DOHH2 (cell line): Measurements from ENCODE around the gene KAZALD1.

Source experiments
- H3F3A ChIP-seq: fragments of 200-600 bp; sonication (generic), shearing (Covaris generic); 2 replicates; pipeline ENCODE4 v1.6.0; 2016; ENCODE audit warnings: antibody characterized with exemption, mild to moderate bottlenecking; ENCODE audit not compliant: control insufficient read depth, insufficient read depth
- H3K27ac ChIP-seq: fragments of 200-600 bp; sonication (generic); 2 replicates; pipeline ENCODE4 v1.5.1; 2014; ENCODE audit warnings: low read depth, mild to moderate bottlenecking, low read length, moderate library complexity
- H3K27me3 ChIP-seq: fragments of 200-600 bp; sonication (generic); 2 replicates; pipeline ENCODE4 v1.6.1; 2014; ENCODE audit warnings: mild to moderate bottlenecking, low read length, mixed read lengths; ENCODE audit not compliant: control insufficient read depth
- H3K36me3 ChIP-seq: fragments of 200-600 bp; sonication (generic); 2 replicates; pipeline ENCODE4 v1.6.1; 2014; ENCODE audit warnings: mild to moderate bottlenecking, low read length, moderate library complexity, mixed read lengths; ENCODE audit not compliant: control insufficient read depth
- H3K4me1 ChIP-seq: fragments of 200-600 bp; sonication (generic); 2 replicates; pipeline ENCODE4 v1.6.1; 2014; ENCODE audit warnings: mild to moderate bottlenecking, low read length, mixed read lengths; ENCODE audit not compliant: control insufficient read depth
- H3K4me2 ChIP-seq: fragments of 200-600 bp; sonication (generic); 2 replicates; pipeline ENCODE4 v1.6.0; 2014; ENCODE audit warnings: mild to moderate bottlenecking, low read length, moderate library complexity
- H3K4me3 ChIP-seq: fragments of 200-600 bp; sonication (generic); 2 replicates; pipeline ENCODE4 v1.5.1; 2014; ENCODE audit warnings: mild to moderate bottlenecking, low read length, mixed read lengths
- H3K79me2 ChIP-seq: fragments of 200-600 bp; sonication (generic); 2 replicates; pipeline ENCODE4 v1.6.1; 2014; ENCODE audit warnings: mild to moderate bottlenecking, low read length, mixed read lengths; ENCODE audit not compliant: control insufficient read depth
- H3K9me2 ChIP-seq: fragments of 200-600 bp; sonication (generic); replicated peaks from 2 replicates; pipeline ENCODE4 v1.6.1; 2014; ENCODE audit warnings: mild to moderate bottlenecking, low read length, mixed read lengths; ENCODE audit not compliant: control insufficient read depth
- H3K9me3 ChIP-seq: fragments of 200-600 bp; sonication (generic); 2 replicates; pipeline ENCODE4 v1.6.1; 2014; ENCODE audit warnings: antibody characterized with exemption, low read length, mixed read lengths; ENCODE audit not compliant: control insufficient read depth, insufficient read depth
- H4K20me1 ChIP-seq: fragments of 200-600 bp; sonication (generic); 2 replicates; pipeline ENCODE4 v1.6.0; 2014; ENCODE audit warnings: low read depth, mild to moderate bottlenecking, antibody characterized with exemption, low read length, moderate library complexity; ENCODE audit not compliant: control insufficient read depth, insufficient read depth
- EZH2phosphoT487 ChIP-seq: fragments of 200-600 bp; sonication (generic); IDR thresholded peaks from 2 replicates; pipeline ENCODE4 v1.6.1; 2017; ENCODE audit warnings: borderline replicate concordance, mild to moderate bottlenecking, antibody characterized with exemption, low read length, moderate library complexity, mixed read lengths
- TF ChIP-seq, protein P1 (sequence below): fragments of 200-600 bp; sonication (generic); IDR thresholded peaks from one replicate; pipeline ENCODE4 v1.5.1; 2014; ENCODE audit warnings: antibody characterized with exemption, mild to moderate bottlenecking, low read depth, low read length; ENCODE audit not compliant: poor library complexity, severe bottlenecking

The KAZALD1 gene

DNA sequence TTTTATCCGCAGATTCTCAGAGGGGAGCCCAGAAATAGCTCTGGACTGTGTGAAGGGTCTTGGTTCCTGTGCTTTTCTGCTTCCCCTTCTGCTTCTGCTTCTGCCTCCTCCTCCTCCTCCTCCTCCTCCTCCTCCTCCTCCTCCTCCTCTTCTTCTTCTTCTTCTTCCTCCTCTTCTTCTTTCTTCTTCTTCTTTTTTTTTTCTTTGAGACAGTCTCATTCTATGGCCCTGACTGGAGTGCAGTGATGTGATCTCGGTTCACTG is 42.4 kb upstream of the KAZALD1 start:
- Histone ChIP-seq H3K9me3 (no peaks in the 10 kb centered on the region), H3K4me1 (peaks cover 19% of the 10 kb centered on the region), H3K4me2 (peak overlapping the region; percentile 61; the same call in 1 of the 2 replicates), H3K36me3 (no peaks in the 10 kb centered on the region), H3K79me2 (no peaks in the 10 kb centered on the region), H4K20me1 (no peaks in the 10 kb centered on the region), H3F3A (no peaks in the 10 kb centered on the region), H3K27me3 (peaks cover 19% of the 10 kb centered on the region), H3K27ac (no peak overlapping the region), H3K9me2 (no peaks in the 10 kb centered on the region), H3K4me3 (peak overlapping the region; percentile 48)
- TF ChIP-seq, protein P1, sequence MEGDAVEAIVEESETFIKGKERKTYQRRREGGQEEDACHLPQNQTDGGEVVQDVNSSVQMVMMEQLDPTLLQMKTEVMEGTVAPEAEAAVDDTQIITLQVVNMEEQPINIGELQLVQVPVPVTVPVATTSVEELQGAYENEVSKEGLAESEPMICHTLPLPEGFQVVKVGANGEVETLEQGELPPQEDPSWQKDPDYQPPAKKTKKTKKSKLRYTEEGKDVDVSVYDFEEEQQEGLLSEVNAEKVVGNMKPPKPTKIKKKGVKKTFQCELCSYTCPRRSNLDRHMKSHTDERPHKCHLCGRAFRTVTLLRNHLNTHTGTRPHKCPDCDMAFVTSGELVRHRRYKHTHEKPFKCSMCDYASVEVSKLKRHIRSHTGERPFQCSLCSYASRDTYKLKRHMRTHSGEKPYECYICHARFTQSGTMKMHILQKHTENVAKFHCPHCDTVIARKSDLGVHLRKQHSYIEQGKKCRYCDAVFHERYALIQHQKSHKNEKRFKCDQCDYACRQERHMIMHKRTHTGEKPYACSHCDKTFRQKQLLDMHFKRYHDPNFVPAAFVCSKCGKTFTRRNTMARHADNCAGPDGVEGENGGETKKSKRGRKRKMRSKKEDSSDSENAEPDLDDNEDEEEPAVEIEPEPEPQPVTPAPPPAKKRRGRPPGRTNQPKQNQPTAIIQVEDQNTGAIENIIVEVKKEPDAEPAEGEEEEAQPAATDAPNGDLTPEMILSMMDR: no peak
- TF ChIP-seq EZH2phosphoT487: no peak

DNA sequence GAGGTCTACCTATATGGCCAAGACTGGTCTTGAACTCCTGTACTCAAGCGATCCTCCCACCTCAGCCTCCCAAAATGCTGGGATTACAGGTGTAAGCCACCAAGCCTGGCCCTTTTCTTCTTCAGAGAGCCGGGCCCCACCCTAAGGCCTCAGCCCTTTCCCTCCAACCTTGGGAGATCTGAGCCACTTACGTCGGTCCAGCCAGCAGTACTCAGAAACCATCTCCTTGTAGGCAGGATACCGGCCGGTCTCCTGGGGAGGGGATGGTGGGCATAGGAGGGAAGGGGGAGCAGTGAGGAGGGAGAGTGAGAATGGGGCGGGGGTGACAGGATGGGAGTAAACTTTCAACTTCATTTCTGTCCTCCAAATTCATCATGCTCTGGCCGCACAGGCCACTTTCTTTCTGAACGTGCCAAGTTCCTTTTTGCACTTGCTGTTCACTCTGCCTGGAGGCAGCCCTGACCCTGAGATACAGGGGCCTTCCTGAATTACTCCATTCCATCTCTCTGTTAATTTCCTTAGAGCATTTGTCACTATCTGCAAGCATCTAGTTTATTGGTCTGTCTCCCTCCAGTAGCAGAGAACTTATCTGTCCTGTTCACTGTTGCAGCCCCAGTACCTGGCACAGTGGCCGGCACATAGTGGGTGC is 41.2 kb upstream of the KAZALD1 start:
- H3K4me1 ChIP-seq: peaks cover 19% of the 10 kb centered on the region
- no peak overlapping the region for H3K27ac ChIP-seq
- no peak overlapping the region for H3K4me2 ChIP-seq
- TF ChIP-seq, protein P1: no peak
- no peak for TF ChIP-seq EZH2phosphoT487
- H3K4me3 ChIP-seq: no peak overlapping the region
- no peaks in the 10 kb centered on the region for H4K20me1 ChIP-seq
- H3K79me2 ChIP-seq: no peaks in the 10 kb centered on the region
- H3K9me2 ChIP-seq: no peaks in the 10 kb centered on the region
- no peaks in the 10 kb centered on the region for H3F3A ChIP-seq
- H3K27me3 ChIP-seq: peaks cover 13% of the 10 kb centered on the region; the same call in 1 of the 2 replicates
- H3K36me3 ChIP-seq: no peaks in the 10 kb centered on the region
- H3K9me3 ChIP-seq: no peaks in the 10 kb centered on the region

DNA sequence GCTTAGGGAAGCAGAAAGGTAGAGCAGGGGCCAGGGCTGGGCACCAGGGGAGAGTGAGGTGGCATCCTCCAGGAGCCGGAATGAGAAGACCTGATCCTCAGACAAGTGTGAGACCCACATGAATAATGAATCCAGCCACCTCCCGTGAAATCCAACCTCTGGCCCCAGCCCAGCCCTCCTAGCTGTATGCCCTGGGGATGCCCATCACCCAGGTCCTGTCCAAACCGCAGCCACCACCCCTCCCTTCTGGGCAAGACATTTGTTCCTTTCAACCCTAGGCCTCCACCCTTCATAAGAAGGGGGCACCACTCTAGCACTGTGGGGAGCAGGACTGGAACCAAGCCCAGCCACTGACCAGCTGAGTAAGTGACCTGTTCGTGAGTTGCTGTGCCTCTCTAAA is 40.5 kb upstream of the KAZALD1 start:
- no peak overlapping the region for H3K27ac ChIP-seq
- H3K9me3 ChIP-seq: no peaks in the 10 kb centered on the region
- no peak overlapping the region for H3K4me2 ChIP-seq
- H3K4me3 ChIP-seq: no peak overlapping the region
- no peaks in the 10 kb centered on the region for H3K36me3 ChIP-seq
- no peaks in the 10 kb centered on the region for H3K79me2 ChIP-seq
- peaks cover 13% of the 10 kb centered on the region; the same call in 1 of the 2 replicates for H3K27me3 ChIP-seq
- TF ChIP-seq, protein P1: no peak
- TF ChIP-seq EZH2phosphoT487: no peak
- peaks cover 19% of the 10 kb centered on the region for H3K4me1 ChIP-seq
- no peaks in the 10 kb centered on the region for H4K20me1 ChIP-seq
- H3K9me2 ChIP-seq: no peaks in the 10 kb centered on the region
- no peaks in the 10 kb centered on the region for H3F3A ChIP-seq
